ENCODE measurements around the gene MACO1.

MACO1 gene

GRCh38 chr1:25461849-25462248 is 31.2 kb downstream of the MACO1 start:
- ChIA-PET CTCF (interaction anchor here (1.4 to 2.0 kb wide), 2 partner anchors 11 to 26 kb away, joined by 4 to 6 read pairs; no protein-coding TSS in a partner anchor), POLR2A (no interaction called here)
- TF ChIP-seq CTCF (IDR thresholded peaks at IDR 0.05; ENCODE audit: control extremely low read depth, extremely low read depth, low read depth, missing control alignments): no peak
- no peak for DNase-seq (ENCODE audit: extremely low spot score)

- POLR2A ChIA-PET: no interaction called here
- TF ChIP-seq CTCF (IDR thresholded peaks at IDR 0.05; ENCODE audit: control extremely low read depth, extremely low read depth, low read depth, missing control alignments): no peak
- DNase-seq (ENCODE audit: extremely low spot score): no peak
- CTCF ChIA-PET: interaction anchor here (1.4 to 2.0 kb wide), 2 partner anchors 12 to 25 kb away, joined by 4 to 6 read pairs; no protein-coding TSS in a partner anchor
Measured at GRCh38 chr1:25462732-25463131, 32.0 kb downstream of the MACO1 start.

GRCh38 chr1:25467193-25467592 is 36.5 kb downstream of the MACO1 start:
- POLR2A ChIA-PET: no interaction called here
- peak; percentile 19 for DNase-seq (ENCODE audit: extremely low spot score)
- CTCF ChIA-PET: interaction anchor here (1.2 to 1.9 kb wide), 3 partner anchors 13 to 20 kb away, joined by 3 to 7 read pairs (median 4); no protein-coding TSS in a partner anchor
- no peak for TF ChIP-seq CTCF (IDR thresholded peaks at IDR 0.05; ENCODE audit: control extremely low read depth, extremely low read depth, low read depth, missing control alignments)

- POLR2A ChIA-PET: interaction anchor here (0.6 to 0.7 kb wide), 2 partner anchors 10 to 231 kb away, joined by 3 to 10 read pairs; no protein-coding TSS in a partner anchor
- TF ChIP-seq CTCF (IDR thresholded peaks at IDR 0.05; ENCODE audit: control extremely low read depth, extremely low read depth, low read depth, missing control alignments): no peak
- CTCF ChIA-PET: interaction anchor here (1.1 to 1.9 kb wide), 4 partner anchors 9 to 20 kb away, joined by 3 to 7 read pairs (median 4); no protein-coding TSS in a partner anchor
- no peak for DNase-seq (ENCODE audit: extremely low spot score)
Measured at GRCh38 chr1:25467616-25468015, 36.9 kb downstream of the MACO1 start.

GRCh38 chr1:25468033-25468432 is 37.3 kb downstream of the MACO1 start:
- no peak for DNase-seq (ENCODE audit: extremely low spot score)
- CTCF ChIA-PET: interaction anchor here (0.7 to 1.6 kb wide), 4 partner anchors 8 to 51 kb away, joined by 3 to 7 read pairs (median 3); no protein-coding TSS in a partner anchor
- POLR2A ChIA-PET: interaction anchor here (0.6 to 0.7 kb wide), 2 partner anchors 10 to 232 kb away, joined by 3 to 10 read pairs; no protein-coding TSS in a partner anchor
- TF ChIP-seq CTCF (IDR thresholded peaks at IDR 0.05; ENCODE audit: control extremely low read depth, extremely low read depth, low read depth, missing control alignments): no peak

- CTCF ChIA-PET: interaction anchor here (0.9 kb wide), 1 partner anchor 19 kb away, joined by 4 read pairs; no protein-coding TSS in a partner anchor
- POLR2A ChIA-PET: no interaction called here
- DNase-seq (ENCODE audit: extremely low spot score): no peak
- no peak for TF ChIP-seq CTCF (IDR thresholded peaks at IDR 0.05; ENCODE audit: control extremely low read depth, extremely low read depth, low read depth, missing control alignments)
Measured at GRCh38 chr1:25469177-25469576, 38.5 kb downstream of the MACO1 start.
